MCF 10A (cell line): Measurements from ENCODE around the gene ELMO2. TPM values are rescaled to one million over a fixed set of nuclear protein-coding genes. Genes with fewer than 3 reads are reported as not detected.
"Not testable (repeated sequence)": the region's sequence is repeated elsewhere in the genome, so short reads cannot be mapped to it uniquely, and the experiment has no call there.

Experiments used
- BruUV-seq: library from RNA; stranded (reverse); fragments of 400-500 nt; replicated peaks from 2 replicates; lab custom pipeline; 2021; lab: Mats Ljungman, UMichigan
- CTCF ChIA-PET: fragments of 300-600 bp; sonication (Branson Sonifier 250); formaldehyde crosslinking; extraction: SDS; loops from one replicate; lab custom pipeline; 2021; ENCODE audit warnings: antibody characterized with exemption, inconsistent platforms; lab: Yijun Ruan, JAX
- POLR2A ChIA-PET: fragments of 300-600, 350-650 bp; sonication (Branson Sonifier 250); formaldehyde crosslinking; extraction: SDS; loops from one replicate; lab custom pipeline; 2020; ENCODE audit warnings: antibody characterized with exemption, inconsistent platforms; lab: Yijun Ruan, JAX
- DNase-seq: peaks from one replicate; pipeline ENCODE4 v3.0.0-alpha.2; 2018; ENCODE audit not compliant: unreplicated experiment
- H3K27ac Mint-ChIP-seq: one replicate; pipeline ENCODE4 v1.8.0; 2022; ENCODE audit warnings: mild to moderate bottlenecking, low read depth, mixed read lengths; ENCODE audit not compliant: unreplicated experiment
- H3K27me3 Mint-ChIP-seq: one replicate; pipeline ENCODE4 v1.8.0; 2022; ENCODE audit warnings: mixed read lengths; ENCODE audit not compliant: insufficient read depth, unreplicated experiment
- H3K36me3 Mint-ChIP-seq: one replicate; pipeline ENCODE4 v1.8.0; 2022; ENCODE audit warnings: mild to moderate bottlenecking, moderate library complexity, mixed read lengths; ENCODE audit not compliant: insufficient read depth, unreplicated experiment
- H3K4me1 Mint-ChIP-seq: one replicate; pipeline ENCODE4 v1.8.0; 2022; ENCODE audit warnings: mixed read lengths; ENCODE audit not compliant: insufficient read depth, unreplicated experiment
- H3K4me3 Mint-ChIP-seq: one replicate; pipeline ENCODE4 v1.8.0; 2022; ENCODE audit warnings: mild to moderate bottlenecking, moderate library complexity, mixed read lengths; ENCODE audit not compliant: unreplicated experiment
- H3K9me3 Mint-ChIP-seq: one replicate; pipeline ENCODE4 v1.8.0; 2022; ENCODE audit warnings: mixed read lengths; ENCODE audit not compliant: unreplicated experiment
- intact Hi-C: fragments of 100-400 bp; cut with micrococcal nuclease; formaldehyde crosslinking; loops from 2 replicates; pipeline ENCODE4 v1.14.1; 2022
- total RNA-seq: library from RNA; stranded (reverse); gene quantifications from 2 replicates; pipeline ENCODE4 v1.2.3, GENCODE V29; 2022
- TF ChIP-seq, protein P1 (sequence below): fragments of 200-600 bp; IDR thresholded peaks from one replicate; pipeline ENCODE4 v1.8.0; 2022; ENCODE audit warnings: antibody characterized with exemption, mild to moderate bottlenecking; ENCODE audit not compliant: unreplicated experiment

ELMO2 gene
- total RNA-seq, 1 experiment from 2014 or later = 21.1 TPM

DNA sequence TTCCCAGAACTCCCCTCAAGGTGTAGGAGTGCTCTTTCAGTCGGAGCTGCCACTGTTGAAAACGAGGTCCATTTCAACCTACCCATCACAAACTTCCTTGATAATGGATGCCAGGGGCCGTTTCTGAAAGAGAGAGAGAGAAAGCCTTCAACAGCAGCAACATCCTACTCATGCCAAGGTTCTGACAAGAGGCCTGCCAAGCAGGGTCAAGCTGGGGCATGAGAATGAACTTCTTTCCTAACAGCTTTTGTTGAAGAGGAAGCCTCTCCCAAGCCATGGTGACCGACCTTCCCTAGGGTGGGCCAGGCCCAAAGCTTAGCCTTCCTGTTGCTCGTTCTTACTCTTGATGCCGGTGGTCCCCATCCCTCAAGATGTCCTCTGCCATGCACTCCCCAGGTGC is 12.4 kb downstream of the ELMO2 start:
- H3K4me3 Mint-ChIP-seq = no peak overlapping the region
- no peaks in the 10 kb centered on the region for H3K27me3 Mint-ChIP-seq
- no peaks in the 10 kb centered on the region for H3K4me1 Mint-ChIP-seq
- TF ChIP-seq, protein P1, sequence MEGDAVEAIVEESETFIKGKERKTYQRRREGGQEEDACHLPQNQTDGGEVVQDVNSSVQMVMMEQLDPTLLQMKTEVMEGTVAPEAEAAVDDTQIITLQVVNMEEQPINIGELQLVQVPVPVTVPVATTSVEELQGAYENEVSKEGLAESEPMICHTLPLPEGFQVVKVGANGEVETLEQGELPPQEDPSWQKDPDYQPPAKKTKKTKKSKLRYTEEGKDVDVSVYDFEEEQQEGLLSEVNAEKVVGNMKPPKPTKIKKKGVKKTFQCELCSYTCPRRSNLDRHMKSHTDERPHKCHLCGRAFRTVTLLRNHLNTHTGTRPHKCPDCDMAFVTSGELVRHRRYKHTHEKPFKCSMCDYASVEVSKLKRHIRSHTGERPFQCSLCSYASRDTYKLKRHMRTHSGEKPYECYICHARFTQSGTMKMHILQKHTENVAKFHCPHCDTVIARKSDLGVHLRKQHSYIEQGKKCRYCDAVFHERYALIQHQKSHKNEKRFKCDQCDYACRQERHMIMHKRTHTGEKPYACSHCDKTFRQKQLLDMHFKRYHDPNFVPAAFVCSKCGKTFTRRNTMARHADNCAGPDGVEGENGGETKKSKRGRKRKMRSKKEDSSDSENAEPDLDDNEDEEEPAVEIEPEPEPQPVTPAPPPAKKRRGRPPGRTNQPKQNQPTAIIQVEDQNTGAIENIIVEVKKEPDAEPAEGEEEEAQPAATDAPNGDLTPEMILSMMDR = no peak
- ChIA-PET CTCF (interaction anchor here (0.9 kb wide), 1 partner anchor 16 kb away, joined by 3 read pairs; no protein-coding TSS in a partner anchor), POLR2A (interaction anchor here (1.1 to 1.2 kb wide), 2 partner anchors 29 to 45 kb away, joined by 5 read pairs; no protein-coding TSS in a partner anchor)
- H3K36me3 Mint-ChIP-seq = peaks cover 33% of the 10 kb centered on the region
- no TSS peak for BruUV-seq
- intact Hi-C loops = no loop called here
- H3K9me3 Mint-ChIP-seq = no peaks in the 10 kb centered on the region
- no peak for DNase-seq
- no peak overlapping the region for H3K27ac Mint-ChIP-seq

DNA sequence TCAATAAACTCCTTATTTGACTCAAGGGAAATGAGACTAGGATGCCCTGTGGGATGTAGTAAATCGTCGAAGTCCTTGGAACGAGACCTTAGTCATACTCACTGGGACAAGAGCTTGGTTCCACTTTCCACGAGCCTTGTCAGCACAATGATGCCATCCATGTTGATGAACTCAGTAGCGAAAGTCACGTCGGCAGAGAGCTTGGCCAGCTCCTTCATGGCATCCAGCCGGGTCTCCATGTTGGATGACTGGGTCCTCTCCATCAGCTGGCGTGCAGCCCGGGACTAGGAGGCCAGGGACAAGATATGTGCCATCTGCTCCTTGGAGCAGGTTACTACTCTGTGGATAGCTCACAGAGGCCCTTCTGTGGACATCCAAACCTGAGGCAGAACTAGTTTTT is 17.5 kb downstream of the ELMO2 start:
- ChIA-PET POLR2A (no interaction called here), CTCF (interaction anchor here (0.6 to 0.7 kb wide), 2 partner anchors 9 to 11 kb away, joined by 3 to 5 read pairs; no protein-coding TSS in a partner anchor)
- TF ChIP-seq, protein P1 = no peak
- Mint-ChIP-seq H3K4me3 (no peak overlapping the region), H3K9me3 (no peaks in the 10 kb centered on the region), H3K4me1 (no peaks in the 10 kb centered on the region), H3K27ac (no peak overlapping the region), H3K36me3 (peaks cover 53% of the 10 kb centered on the region), H3K27me3 (no peaks in the 10 kb centered on the region)
- BruUV-seq = no TSS peak
- intact Hi-C loops = no loop called here
- DNase-seq = no peak

DNA sequence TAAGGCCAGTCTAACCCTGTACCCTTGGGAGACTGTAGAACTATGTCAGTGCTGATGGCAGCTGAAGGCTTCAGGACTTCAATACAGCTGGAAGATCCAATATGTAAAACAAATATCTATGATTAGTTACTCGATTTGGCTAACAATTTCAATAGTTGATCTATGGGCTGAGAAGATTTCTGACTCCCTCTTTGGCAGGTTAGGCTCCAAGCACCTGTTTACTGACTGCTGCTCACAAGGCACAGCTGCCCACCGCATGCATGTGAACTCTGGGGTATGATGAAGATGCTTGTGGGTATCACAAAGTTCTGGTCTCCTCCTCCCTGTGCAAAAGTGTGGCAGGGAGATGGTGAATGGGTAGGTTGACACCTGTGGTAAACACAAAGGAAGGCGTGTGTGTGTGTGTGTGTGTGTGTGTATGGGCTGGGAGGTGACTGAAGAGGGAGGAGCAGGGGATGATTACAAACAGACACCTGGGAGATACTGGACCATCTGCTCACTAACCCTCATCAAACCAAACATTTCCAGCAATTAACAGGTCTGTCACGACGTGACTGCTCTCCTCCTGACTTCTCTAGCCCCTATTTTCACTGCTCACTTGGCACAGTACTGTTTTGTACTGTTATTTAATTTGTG is 18.1 kb downstream of the ELMO2 start:
- no peaks in the 10 kb centered on the region for H3K27me3 Mint-ChIP-seq
- ChIA-PET POLR2A (no interaction called here), CTCF (no interaction called here)
- no peak overlapping the region for H3K27ac Mint-ChIP-seq
- no peaks in the 10 kb centered on the region for H3K9me3 Mint-ChIP-seq
- H3K4me3 Mint-ChIP-seq = no peak overlapping the region
- peaks cover 59% of the 10 kb centered on the region for H3K36me3 Mint-ChIP-seq
- BruUV-seq = no TSS peak
- H3K4me1 Mint-ChIP-seq = no peaks in the 10 kb centered on the region
- intact Hi-C loops = no loop called here
- DNase-seq = no peak
- TF ChIP-seq, protein P1 = no peak

DNA sequence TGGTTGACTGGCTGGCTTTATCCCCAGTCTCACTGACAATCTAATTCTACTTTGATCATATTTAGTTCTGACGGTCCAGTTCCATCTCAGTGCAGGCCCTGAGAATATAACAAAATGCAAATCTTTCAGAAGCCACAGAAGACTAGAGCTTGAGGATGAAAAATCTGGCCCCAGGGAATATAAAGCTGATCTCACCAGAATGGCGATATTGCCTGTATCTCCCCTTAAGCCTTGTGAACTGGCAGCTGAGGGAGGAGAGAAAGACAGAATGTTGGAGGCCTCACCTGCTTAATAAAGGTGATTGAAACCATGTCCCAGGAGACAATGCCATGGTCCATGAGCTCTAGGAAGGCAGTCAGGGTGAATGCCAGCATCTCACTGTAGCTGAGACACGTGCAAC is 19.4 kb downstream of the ELMO2 start:
- H3K4me1 Mint-ChIP-seq, H3K27ac Mint-ChIP-seq, H3K9me3 Mint-ChIP-seq, H3K4me3 Mint-ChIP-seq, intact Hi-C loops, H3K27me3 Mint-ChIP-seq, DNase-seq, BruUV-seq: not testable (repeated sequence)
- H3K36me3 Mint-ChIP-seq = peaks cover 57% of the 10 kb centered on the region
- ChIA-PET POLR2A (interaction anchor here (2.2 kb wide), 1 partner anchor 23 kb away, joined by 6 read pairs; no protein-coding TSS in a partner anchor), CTCF (interaction anchor here (0.9 kb wide), 1 partner anchor 254 kb away, joined by 3 read pairs; no protein-coding TSS in a partner anchor)
